Measurements from ENCODE around the gene VTI1B.

DNA sequence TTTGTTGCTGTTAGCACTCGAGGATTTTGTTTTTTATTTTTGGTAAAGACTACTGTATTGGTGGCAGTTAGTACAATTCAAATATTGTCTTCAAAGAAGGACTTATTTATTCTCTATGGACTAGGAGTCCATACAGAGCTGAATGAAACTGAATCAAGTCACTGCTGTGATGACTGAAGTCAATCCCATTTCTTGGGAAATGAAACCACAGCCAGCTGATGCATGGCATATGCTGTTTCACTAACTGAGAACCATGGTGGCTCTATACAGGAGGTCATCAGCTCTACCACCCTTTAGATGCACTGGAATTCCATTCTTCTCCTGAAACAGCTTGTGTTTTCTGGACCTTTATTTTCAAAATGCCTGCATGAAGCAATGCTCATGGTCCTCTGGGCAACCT, 22.2 kb downstream of the VTI1B start:
- TF ChIP-seq POLR2A (IDR thresholded peaks at IDR 0.05): no peak
- TF ChIP-seq, protein P1, sequence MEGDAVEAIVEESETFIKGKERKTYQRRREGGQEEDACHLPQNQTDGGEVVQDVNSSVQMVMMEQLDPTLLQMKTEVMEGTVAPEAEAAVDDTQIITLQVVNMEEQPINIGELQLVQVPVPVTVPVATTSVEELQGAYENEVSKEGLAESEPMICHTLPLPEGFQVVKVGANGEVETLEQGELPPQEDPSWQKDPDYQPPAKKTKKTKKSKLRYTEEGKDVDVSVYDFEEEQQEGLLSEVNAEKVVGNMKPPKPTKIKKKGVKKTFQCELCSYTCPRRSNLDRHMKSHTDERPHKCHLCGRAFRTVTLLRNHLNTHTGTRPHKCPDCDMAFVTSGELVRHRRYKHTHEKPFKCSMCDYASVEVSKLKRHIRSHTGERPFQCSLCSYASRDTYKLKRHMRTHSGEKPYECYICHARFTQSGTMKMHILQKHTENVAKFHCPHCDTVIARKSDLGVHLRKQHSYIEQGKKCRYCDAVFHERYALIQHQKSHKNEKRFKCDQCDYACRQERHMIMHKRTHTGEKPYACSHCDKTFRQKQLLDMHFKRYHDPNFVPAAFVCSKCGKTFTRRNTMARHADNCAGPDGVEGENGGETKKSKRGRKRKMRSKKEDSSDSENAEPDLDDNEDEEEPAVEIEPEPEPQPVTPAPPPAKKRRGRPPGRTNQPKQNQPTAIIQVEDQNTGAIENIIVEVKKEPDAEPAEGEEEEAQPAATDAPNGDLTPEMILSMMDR (IDR thresholded peaks at IDR 0.05): no peak
